SK-N-SH (cell line): Measurements from ENCODE around the gene ATP5F1E. TPM values are rescaled to one million over a fixed set of nuclear protein-coding genes. Genes with fewer than 3 reads are reported as not detected.

Experiments used
- CTCF ChIA-PET: fragments of 300-600, 350-600 bp; formaldehyde crosslinking; extraction: SDS; loops from one replicate; lab custom pipeline; 2021; lab: Yijun Ruan, JAX
- POLR2A ChIA-PET: fragments of 350-600 bp; sonication (Branson Sonifier 250); formaldehyde crosslinking; extraction: SDS; loops from one replicate; lab custom pipeline; 2020; ENCODE audit warnings: antibody characterized with exemption, inconsistent platforms; lab: Yijun Ruan, JAX
- DNase-seq: peaks from one replicate; pipeline ENCODE4 v3.0.0; 2012
- H2AFZ ChIP-seq: fragments of 200-600 bp; sonication (generic); 2 replicates; pipeline ENCODE4 v1.8.1; 2016; ENCODE audit warnings: antibody characterized with exemption, mild to moderate bottlenecking, low read depth
- H3F3A ChIP-seq: fragments of 200-600 bp; sonication (generic); replicated peaks from 2 replicates; pipeline ENCODE3; 2016; ENCODE audit warnings: antibody characterized with exemption, mild to moderate bottlenecking; ENCODE audit not compliant: insufficient read depth
- H3K27ac ChIP-seq, 2 experiments: fragments of 200-500 bp in 1 of 2; fragments of 200-600 bp in 1 of 2; sonication (Bioruptor generic) in 1 of 2; sonication (generic), shearing (Covaris generic) in 1 of 2; 2 replicates each; pipeline versions ENCODE4 v1.5.1 to v1.6.1; 2014 to 2016; ENCODE audit warnings: low read depth in 2 of 2, inconsistent platforms in 1 of 2, low read length in 1 of 2, mild to moderate bottlenecking in 1 of 2, mixed read lengths in 1 of 2
- H3K27me3 ChIP-seq: fragments of 200-600 bp; sonication (generic), shearing (Covaris generic); 2 replicates; pipeline ENCODE4 v1.6.1; 2016; ENCODE audit warnings: mixed run types; ENCODE audit not compliant: insufficient read depth
- H3K36me3 ChIP-seq, 2 experiments: fragments of 200-500 bp in 1 of 2; fragments of 200-600 bp in 1 of 2; sonication (Bioruptor generic) in 1 of 2; sonication (generic) in 1 of 2; replicated peaks in 1 of 2; 2 replicates each; pipeline versions ENCODE3 to v1.5.1; 2014 to 2016; ENCODE audit warnings: low read length in 1 of 2, mild to moderate bottlenecking in 1 of 2; ENCODE audit not compliant: insufficient read depth in 2 of 2, control insufficient read depth in 1 of 2
- H3K4me1 ChIP-seq, 2 experiments: fragments of 200-500 bp in 1 of 2; fragments of 200-600 bp in 1 of 2; sonication (Bioruptor generic) in 1 of 2; sonication (generic), shearing (Covaris generic) in 1 of 2; 2 replicates each; pipeline versions ENCODE4 v1.5.1 to v1.6.1; 2014 to 2016; ENCODE audit warnings: low read depth in 1 of 2, low read length in 1 of 2, mixed run types in 1 of 2; ENCODE audit not compliant: insufficient read depth in 2 of 2, control insufficient read depth in 1 of 2
- H3K4me2 ChIP-seq: fragments of 200-600 bp; sonication (generic), shearing (Covaris generic); 2 replicates; pipeline ENCODE4 v1.6.1; 2017; ENCODE audit warnings: mixed run types
- H3K4me3 ChIP-seq, 2 experiments: fragments of 200-500 bp in 1 of 2; fragments of 200-600 bp in 1 of 2; sonication (Bioruptor generic) in 1 of 2; sonication (generic), shearing (Covaris generic) in 1 of 2; 2 replicates each; pipeline versions ENCODE4 v1.5.1 to v1.8.1; 2014 to 2016; ENCODE audit warnings: low read depth in 2 of 2, inconsistent platforms in 1 of 2, low read length in 1 of 2, mild to moderate bottlenecking in 1 of 2, mixed read lengths in 1 of 2, moderate library complexity in 1 of 2
- H3K79me2 ChIP-seq: fragments of 200-600 bp; sonication (generic); 2 replicates; pipeline ENCODE4 v1.8.1; 2017; ENCODE audit warnings: mild to moderate bottlenecking; ENCODE audit not compliant: insufficient read depth
- H3K9ac ChIP-seq: fragments of 200-600 bp; sonication (generic); 2 replicates; pipeline ENCODE4 v1.6.1; 2017; ENCODE audit warnings: mixed run types
- H3K9me2 ChIP-seq: fragments of 200-600 bp; sonication (generic); 2 replicates; pipeline ENCODE4 v1.6.1; 2017; ENCODE audit warnings: mixed run types
- H3K9me3 ChIP-seq: fragments of 200-600 bp; sonication (generic); 2 replicates; pipeline ENCODE4 v1.6.1; 2017; ENCODE audit warnings: mixed run types, mild to moderate bottlenecking, moderate library complexity
- H4K20me1 ChIP-seq: fragments of 200-600 bp; sonication (generic); 2 replicates; pipeline ENCODE4 v1.6.1; 2017; ENCODE audit warnings: mild to moderate bottlenecking, mixed run types; ENCODE audit not compliant: insufficient read depth
- CHD2 ChIP-seq: fragments of 150-350 bp; IDR thresholded peaks from 2 replicates; pipeline ENCODE4 v1.6.1; 2018; ENCODE audit warnings: low read length; ENCODE audit not compliant: partially characterized antibody
- CTCF ChIP-seq: fragments of 200-600 bp; sonication (generic); IDR thresholded peaks from 2 replicates; pipeline ENCODE4 v1.6.1; 2017; ENCODE audit warnings: antibody characterized with exemption, mild to moderate bottlenecking, moderate library complexity
- EP300 ChIP-seq, 2 experiments: IDR thresholded peaks; 2 replicates each; pipeline versions ENCODE4 v1.4.0 to v1.6.1; 2012; ENCODE audit warnings: borderline replicate concordance in 1 of 2, low read depth in 1 of 2, low read length in 1 of 2
- EZH2phosphoT487 ChIP-seq: fragments of 200-600 bp; sonication (generic); IDR thresholded peaks from 2 replicates; pipeline ENCODE4 v1.6.1; 2017; ENCODE audit warnings: low read depth, mixed run types, mild to moderate bottlenecking, antibody characterized with exemption, moderate library complexity, borderline replicate concordance
- FOXM1 ChIP-seq: IDR thresholded peaks from 2 replicates; pipeline ENCODE4 v1.4.0; 2012; ENCODE audit warnings: low read depth, mild to moderate bottlenecking
- GATA2 ChIP-seq: sonication (generic); formaldehyde crosslinking; IDR thresholded peaks from 2 replicates; pipeline ENCODE4 v1.5.0; 2020; ENCODE audit warnings: mild to moderate bottlenecking, missing genetic modification reagents
- NFIC ChIP-seq: IDR thresholded peaks from 2 replicates; pipeline ENCODE4 v1.4.0; 2012; ENCODE audit warnings: borderline replicate concordance
- NRF1 ChIP-seq: IDR thresholded peaks from 2 replicates; pipeline ENCODE4 v1.6.1; 2012; ENCODE audit warnings: low read depth, mild to moderate bottlenecking, low read length
- POLR2AphosphoS5 ChIP-seq: IDR thresholded peaks from 2 replicates; pipeline ENCODE4 v1.6.1; 2012; ENCODE audit warnings: low read depth, low read length
- RCOR1 ChIP-seq: fragments of 150-350 bp; IDR thresholded peaks from 2 replicates; pipeline ENCODE4 v1.6.1; 2017; ENCODE audit warnings: antibody characterized with exemption, low read length
- SIN3A ChIP-seq: IDR thresholded peaks from 2 replicates; pipeline ENCODE4 v1.6.1; 2012; ENCODE audit warnings: low read depth, mild to moderate bottlenecking, low read length, moderate library complexity, borderline replicate concordance
- TEAD4 ChIP-seq: IDR thresholded peaks from 2 replicates; pipeline ENCODE4 v1.4.0; 2012; ENCODE audit warnings: mild to moderate bottlenecking, borderline replicate concordance; ENCODE audit not compliant: insufficient read depth
- YY1 ChIP-seq: IDR thresholded peaks from 2 replicates; pipeline ENCODE4 v1.4.0; 2012; ENCODE audit warnings: low read depth, mild to moderate bottlenecking
- WGBS: methylation state at CpG from one replicate; pipeline ENCODE4 v1.1.6; 2017; ENCODE audit warnings: low lambda C conversion rate; 5-methylcytosine and 5-hydroxymethylcytosine counted together
- polyA plus RNA-seq, 3 experiments: library from polyadenylated mRNA; depleted of rRNA; stranded (reverse); fragments of >200 nt; gene quantifications; 2 replicates each; pipeline ENCODE4 v1.2.3, GENCODE V29; 2012
- TF ChIP-seq, protein P1 (sequence below): IDR thresholded peaks from 2 replicates; pipeline ENCODE4 v1.4.0; 2012; ENCODE audit warnings: low read depth, borderline replicate concordance
- TF ChIP-seq, protein P2 (sequence below): IDR thresholded peaks from 2 replicates; pipeline ENCODE4 v1.4.0; 2012; ENCODE audit warnings: low read depth

ATP5F1E gene
- polyA plus RNA-seq, 1 of the 3 experiments (the other 2 are of a cell fraction): 60.8 TPM

DNA sequence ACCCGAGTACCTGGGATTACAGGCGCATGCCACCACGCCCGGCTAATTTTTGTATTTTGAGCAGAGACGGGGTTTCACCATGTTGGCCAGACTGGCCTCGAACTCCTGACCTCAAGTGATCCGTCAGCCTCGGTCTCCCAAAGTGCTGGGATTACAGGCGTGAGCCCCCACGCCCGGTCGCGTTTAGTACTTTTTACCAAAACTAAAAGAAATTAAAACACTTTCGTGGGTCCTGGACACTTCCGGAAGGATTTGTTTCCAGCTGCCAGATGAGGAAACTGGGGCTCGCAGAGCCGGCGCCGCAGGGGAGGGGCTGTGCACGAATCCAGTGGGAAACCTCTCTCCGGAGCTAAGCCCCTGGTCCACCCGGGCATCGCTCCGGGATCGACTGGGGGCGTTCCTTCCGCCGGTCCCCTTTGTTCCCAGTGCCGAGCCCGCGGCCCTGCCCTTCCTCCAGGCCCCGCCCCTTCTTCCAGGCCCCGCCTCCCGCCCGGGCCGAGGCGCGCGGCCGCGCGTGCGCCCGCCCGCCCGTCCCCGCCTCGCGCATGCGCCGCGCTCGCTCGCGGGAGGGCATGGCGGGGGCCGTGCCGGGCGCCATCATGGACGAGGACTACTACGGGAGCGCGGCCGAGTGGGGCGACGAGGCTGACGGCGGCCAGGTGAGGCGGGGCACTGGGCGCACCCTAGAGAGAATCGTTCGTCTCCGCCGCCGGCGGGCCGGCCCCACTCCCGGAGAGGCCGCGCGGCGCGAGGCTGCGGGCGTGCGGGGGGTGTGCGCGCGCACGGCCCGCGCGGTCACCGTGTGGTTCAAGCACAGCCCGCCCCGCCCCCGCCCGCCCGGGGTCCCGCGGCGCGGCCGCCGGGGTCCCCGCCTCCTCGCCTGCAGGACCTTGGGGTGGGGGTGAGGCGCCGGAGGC lies 51.2 kb downstream of the ATP5F1E start, which contains the start of gene NELFCD (continued):
- no peak for TF ChIP-seq EZH2phosphoT487

DNA sequence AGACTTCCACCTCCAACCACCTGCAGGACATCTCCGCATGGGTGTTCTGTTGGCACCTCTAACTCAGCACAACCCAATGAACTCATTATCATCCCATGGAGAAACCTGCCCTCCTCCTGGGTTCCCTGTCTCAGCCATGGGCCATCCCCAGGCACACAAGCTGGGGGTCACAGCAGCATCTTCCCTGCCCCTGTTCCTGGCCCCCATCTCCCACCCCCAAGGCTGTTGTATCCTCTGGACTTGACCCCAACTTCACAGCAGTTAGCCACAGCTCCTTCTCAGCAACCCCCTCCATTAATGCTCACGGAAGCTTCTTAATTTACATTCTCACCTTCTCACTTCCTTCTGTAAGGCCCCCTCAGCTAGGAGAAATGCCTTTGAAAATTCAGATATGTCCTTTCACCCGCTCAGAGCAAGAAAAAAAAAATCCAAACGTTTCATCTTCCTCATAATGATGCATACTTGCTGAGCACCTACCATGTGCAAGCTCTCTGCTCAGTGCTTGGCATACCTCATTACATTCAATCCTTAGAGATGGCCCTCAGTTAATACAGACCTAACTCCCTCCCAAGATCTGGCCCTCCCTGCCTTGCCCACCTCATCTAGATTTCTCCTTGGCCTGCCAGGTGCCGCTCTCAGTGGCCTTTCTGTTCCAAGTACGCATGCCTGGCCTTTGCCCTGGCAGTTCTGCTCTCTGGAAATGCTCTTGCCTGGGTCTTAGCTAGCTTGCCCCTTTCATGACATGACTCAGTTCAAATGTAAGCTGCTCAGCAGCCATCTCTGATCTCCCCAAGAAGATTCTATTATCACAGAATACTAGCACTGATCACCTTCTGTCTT lies 53.6 kb downstream of the ATP5F1E start:
- no peak overlapping the region for H2AFZ ChIP-seq
- no peaks in the 10 kb centered on the region for H3F3A ChIP-seq
- POLR2A ChIA-PET: interaction anchor here (0.6 kb wide), 1 partner anchor 18 kb away, joined by 4 read pairs; no protein-coding TSS in a partner anchor
- H3K4me1 ChIP-seq: peaks cover 6 to 9% of the 10 kb centered on the region in 2 experiments; a peak in 2 of 4 replicates
- no peak overlapping the region for H3K4me2 ChIP-seq
- no peaks in the 10 kb centered on the region for H3K27me3 ChIP-seq
- TF ChIP-seq EZH2phosphoT487 (no peak), EP300 (IDR thresholded peaks at IDR 0.05; ENCODE audit: borderline replicate concordance in 1 of 2, low read depth in 1 of 2, low read length in 1 of 2) (no peak), SIN3A (no peak), YY1 (no peak), TEAD4 (no peak), FOXM1 (no peak), RCOR1 (no peak), GATA2 (no peak), NFIC (no peak)
- TF ChIP-seq, all 33 proteins: peak for 0
- Histone ChIP-seq H4K20me1 (peaks cover 2% of the 10 kb centered on the region; the same call in 1 of the 2 replicates), H3K79me2 (peaks cover 22% of the 10 kb centered on the region), H3K9me2 (no peaks in the 10 kb centered on the region), H3K4me3 (no peak overlapping the region), H3K9ac (no peak overlapping the region), H3K9me3 (0 out of 2 replicates have a peak, but pooled peaks cover 4% of the 10 kb centered on the region), H3K27ac (no peak overlapping the region), H3K36me3 (no peaks in the 10 kb centered on the region)
- no peak for DNase-seq
- 84% methylated on average over 6 of the region's 6 CpGs for WGBS
- CTCF ChIA-PET: interaction anchor here (0.6 to 1.1 kb wide), 3 partner anchors 117 to 477 kb away, joined by 3 read pairs; no protein-coding TSS in a partner anchor

DNA sequence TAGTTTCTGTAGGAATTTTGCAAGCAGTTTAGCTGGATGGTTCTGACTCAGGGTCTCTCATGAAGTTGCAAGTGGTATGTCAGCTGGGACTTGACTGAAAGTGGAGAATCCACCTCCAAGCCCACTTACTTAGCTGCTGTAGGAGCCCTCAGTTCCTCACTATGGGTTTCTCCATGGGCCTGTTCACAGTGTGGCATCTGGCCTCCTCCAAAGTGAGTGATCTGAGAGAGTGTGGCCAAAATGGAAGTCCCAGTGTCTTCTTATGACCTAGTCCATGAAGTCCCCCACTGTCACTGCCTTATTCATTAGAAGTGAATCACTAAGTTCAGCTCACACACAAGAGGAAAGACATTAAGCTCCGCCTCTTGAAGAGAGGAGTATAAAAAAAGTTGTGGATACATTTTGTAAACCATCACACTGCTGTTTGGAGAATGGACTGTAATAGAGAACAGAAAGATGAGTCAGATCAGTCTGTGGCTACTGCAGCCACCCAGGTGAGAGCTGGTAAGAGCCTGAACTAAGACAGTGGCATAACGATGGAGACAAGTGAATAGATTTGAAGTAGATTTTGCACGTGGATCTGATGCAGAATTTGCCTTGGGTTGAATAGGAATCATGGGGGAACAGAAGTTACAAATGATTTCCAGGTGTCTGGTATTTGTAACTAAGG lies 55.9 kb downstream of the ATP5F1E start:
- no peak for DNase-seq
- H3K4me2 ChIP-seq: no peak overlapping the region
- TF ChIP-seq CHD2 (no peak), POLR2AphosphoS5 (no peak), EP300 (IDR thresholded peaks at IDR 0.05; ENCODE audit: borderline replicate concordance in 1 of 2, low read depth in 1 of 2, low read length in 1 of 2) (no peak), CTCF (no peak), NRF1 (no peak), FOXM1 (no peak)
- TF ChIP-seq, protein P1, sequence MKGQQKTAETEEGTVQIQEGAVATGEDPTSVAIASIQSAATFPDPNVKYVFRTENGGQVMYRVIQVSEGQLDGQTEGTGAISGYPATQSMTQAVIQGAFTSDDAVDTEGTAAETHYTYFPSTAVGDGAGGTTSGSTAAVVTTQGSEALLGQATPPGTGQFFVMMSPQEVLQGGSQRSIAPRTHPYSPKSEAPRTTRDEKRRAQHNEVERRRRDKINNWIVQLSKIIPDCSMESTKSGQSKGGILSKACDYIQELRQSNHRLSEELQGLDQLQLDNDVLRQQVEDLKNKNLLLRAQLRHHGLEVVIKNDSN: no peak
- TF ChIP-seq, protein P2, sequence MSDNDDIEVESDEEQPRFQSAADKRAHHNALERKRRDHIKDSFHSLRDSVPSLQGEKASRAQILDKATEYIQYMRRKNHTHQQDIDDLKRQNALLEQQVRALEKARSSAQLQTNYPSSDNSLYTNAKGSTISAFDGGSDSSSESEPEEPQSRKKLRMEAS: no peak

More for the DNA sequence above, 55.9 kb downstream of the ATP5F1E start:
- Histone ChIP-seq H3K4me1 (no peaks in the 10 kb centered on the region), H3K36me3 (no peaks in the 10 kb centered on the region), H3K9ac (no peak overlapping the region), H4K20me1 (no peaks in the 10 kb centered on the region), H3K27me3 (no peaks in the 10 kb centered on the region), H3K9me3 (0 out of 2 replicates have a peak, but pooled peaks cover 4% of the 10 kb centered on the region), H3F3A (no peaks in the 10 kb centered on the region), H2AFZ (no peak overlapping the region), H3K9me2 (no peaks in the 10 kb centered on the region), H3K27ac (no peak overlapping the region), H3K79me2 (no peaks in the 10 kb centered on the region), H3K4me3 (no peak overlapping the region)
- 79% methylated on average over 3 of the region's 3 CpGs for WGBS
- CTCF ChIA-PET: interaction anchor here (1.0 kb wide), 1 partner anchor 480 kb away, joined by 3 read pairs; no protein-coding TSS in a partner anchor
- POLR2A ChIA-PET: no interaction called here
